A549 (cell line): ENCODE data around the gene HOXA11.

ENCODE experiments used
- CHD2 ChIP-seq: fragments of 150-350 bp; IDR thresholded peaks from 2 replicates; pipeline ENCODE4 v1.6.1; 2014; ENCODE audit warnings: low read length; ENCODE audit not compliant: partially characterized antibody
- CTCF ChIP-seq: fragments of >200 bp; sonication (Bioruptor Twin); formaldehyde crosslinking; IDR thresholded peaks from 3 replicates; pipeline ENCODE4 v1.5.1; 2016
- EP300 ChIP-seq, 2 experiments: fragments of >200 bp; sonication (Bioruptor Twin); formaldehyde crosslinking; IDR thresholded peaks; 2 replicates in 1 of 2; 3 replicates in 1 of 2; pipeline ENCODE4 v1.6.1; 2016 to 2017
- FOSL2 ChIP-seq, 2 experiments: fragments of 450-650 bp in 1 of 2; fragments of >200 bp in 1 of 2; sonication (Bioruptor Twin) in 1 of 2; formaldehyde crosslinking; IDR thresholded peaks; 2 replicates each; pipeline versions ENCODE4 v1.5.0 to v1.6.1; 2016 to 2020; ENCODE audit warnings: mild to moderate bottlenecking in 1 of 2, moderate library complexity in 1 of 2
- HES2 ChIP-seq: fragments of >200 bp; sonication (Bioruptor Twin); formaldehyde crosslinking; IDR thresholded peaks from 2 replicates; pipeline ENCODE4 v1.6.1; 2016
- JUNB ChIP-seq: fragments of >200 bp; sonication (Bioruptor Twin); formaldehyde crosslinking; IDR thresholded peaks from 2 replicates; pipeline ENCODE4 v1.6.1; 2016
- POLR2A ChIP-seq: IDR thresholded peaks from 2 replicates; pipeline ENCODE4 v1.6.1; 2012; ENCODE audit warnings: mild to moderate bottlenecking, low read length
- RFX5 ChIP-seq: fragments of 450-650 bp; IDR thresholded peaks from 2 replicates; pipeline ENCODE4 v1.7.1; 2014; ENCODE audit warnings: antibody characterized with exemption, mild to moderate bottlenecking, moderate library complexity
- USF2 ChIP-seq: fragments of 450-650 bp; IDR thresholded peaks from 2 replicates; pipeline ENCODE4 v1.6.1; 2014; ENCODE audit warnings: antibody characterized with exemption

GRCh38 chr7:27217951-27218350 lies 32.9 kb upstream of the HOXA11 start:
- TF ChIP-seq POLR2A (no peak), USF2 (no peak), FOSL2 (IDR thresholded peaks at IDR 0.05) (no peak), FOSL2 (CRISPR knock-in tag; IDR thresholded peaks at IDR 0.05) (no peak), JUNB (no peak), CHD2 (no peak), CTCF (no peak), EP300 (IDR thresholded peaks at IDR 0.05) (no peak), HES2 (no peak), RFX5 (no peak)
